H1 (cell line): ENCODE data around the gene PLXND1. TPM values are rescaled to one million over a fixed set of nuclear protein-coding genes. Genes with fewer than 3 reads are reported as not detected.

ENCODE experiments used
- BRCA1 ChIP-seq: IDR thresholded peaks from 2 replicates; pipeline ENCODE4 v1.6.1; 2012; ENCODE audit warnings: low read depth, low read length, improper control_type of control experiment
- E2F6 ChIP-seq: IDR thresholded peaks from 2 replicates; pipeline ENCODE4 v1.6.1; 2012; ENCODE audit warnings: inconsistent platforms
- RAD21 ChIP-seq, 2 experiments: IDR thresholded peaks in 1 of 2; conservative IDR thresholded peaks in 1 of 2; 2 replicates each; pipeline ENCODE4 v1.6.1; 2011; ENCODE audit warnings: low read depth in 2 of 2, low read length in 2 of 2, improper control_type of control experiment in 1 of 2, inconsistent platforms in 1 of 2, mild to moderate bottlenecking in 1 of 2, moderate library complexity in 1 of 2
- polyA plus RNA-seq, 7 experiments: library from polyadenylated mRNA; depleted of rRNA in 3 of 7; stranded (reverse) in 5 of 7; unstranded in 2 of 7; fragments of >200 nt in 5 of 7; fragments of 200-250 nt in 2 of 7; gene quantifications; 1 replicate in 5 of 7; 2 replicates in 1 of 7; 4 replicates in 1 of 7; pipeline versions ENCODE4 v1.2.1 to v1.2.3, GENCODE V29; 2011 to 2013; ENCODE audit warnings: missing spikeins in 2 of 7, mixed read lengths in 2 of 7
- total RNA-seq: library from RNA; stranded (reverse); fragmentation: NEBNext Ultra II Directional; extraction: Animal tissue kit (Norgen Biotek cat#: 25700); gene quantifications from 2 replicates; pipeline ENCODE4 v1.2.1, GENCODE V29; 2021

The PLXND1 gene
- total and polyA plus RNA-seq, 2 of the 8 experiments (the other 6 are each of a cell fraction or from before 2014, with no cell fraction given): 17.7 to 66.4 TPM

GRCh38 chr3:129524081-129524480 lies 82.4 kb downstream of the PLXND1 start (continued):
- no peak for TF ChIP-seq E2F6
- TF ChIP-seq BRCA1: no peak
- TF ChIP-seq RAD21 (IDR thresholded peaks at IDR 0.05 in 1 of 2, conservative IDR thresholded peaks at IDR 0.05 in 1 of 2; ENCODE audit: low read depth in 2 of 2, low read length in 2 of 2): no peak
